GM12878 (cell line): ENCODE measurements around the gene XPC. TPM values are rescaled to one million over a fixed set of nuclear protein-coding genes. Genes with fewer than 3 reads are reported as not detected.

ENCODE experiments used
- ATAC-seq: fragments of 200-7000 bp; cut with Tn5 transposase; 3 replicates; pipeline ENCODE4 v1.9.1; 2020; ENCODE audit warnings: mild to moderate bottlenecking, moderate library complexity
- BruUV-seq: library from RNA; stranded (reverse); fragments of 400-500 nt; replicated peaks from 2 replicates; lab custom pipeline; 2021; lab: Mats Ljungman, UMichigan
- CTCF ChIA-PET: fragments of 300-600 bp; sonication (Branson Sonifier 250); formaldehyde crosslinking; extraction: SDS; loops from one replicate; lab custom pipeline; 2021; ENCODE audit warnings: inconsistent platforms; lab: Yijun Ruan, JAX
- POLR2A ChIA-PET: fragments of 350-600 bp; formaldehyde crosslinking; extraction: SDS; loops from one replicate; lab custom pipeline; 2021; ENCODE audit warnings: inconsistent platforms; lab: Charles Lee
- RAD21 ChIA-PET: fragments of 300-600 bp; sonication (Branson Sonifier 250); formaldehyde crosslinking; loops from one replicate; lab custom pipeline; 2023; ENCODE audit warnings: antibody characterized with exemption; ENCODE audit not compliant: unreplicated experiment; lab: Charles Lee
- SMC1A ChIA-PET: fragments of 300-600 bp; sonication (Branson Sonifier 250); formaldehyde crosslinking; loops from one replicate; lab custom pipeline; 2023; ENCODE audit not compliant: unreplicated experiment, uncharacterized antibody; lab: Charles Lee
- DNase-seq: peaks from one replicate; pipeline ENCODE4 v3.0.0-alpha.2; 2011; ENCODE audit warnings: low read depth, low spot score
- FAIRE-seq: peaks from 3 replicates; lab custom pipeline; 2011; peaks lifted over from hg19 to GRCh38; lab: Jason Lieb, UNC
- H2AFZ ChIP-seq: 2 replicates; pipeline ENCODE4 v1.6.0; 2011; ENCODE audit warnings: low read depth, low read length, control low read depth; ENCODE audit not compliant: control insufficient read depth
- H3K27ac ChIP-seq: 2 replicates; pipeline ENCODE4 v1.5.1; 2011; ENCODE audit warnings: control low read depth; ENCODE audit not compliant: control insufficient read depth, insufficient read depth
- H3K27me3 ChIP-seq, 2 experiments: replicated peaks in 1 of 2; 2 replicates each; pipeline versions ENCODE4 v1.6.0 to v1.6.1; 2011; ENCODE audit warnings: low read length in 1 of 2; ENCODE audit not compliant: control insufficient read depth in 2 of 2, insufficient read depth in 2 of 2
- H3K36me3 ChIP-seq, 2 experiments: 2 replicates each; pipeline ENCODE4 v1.5.1; 2011; ENCODE audit warnings: low read length in 1 of 2; ENCODE audit not compliant: control insufficient read depth in 2 of 2, insufficient read depth in 2 of 2
- H3K4me1 ChIP-seq: 2 replicates; pipeline ENCODE4 v1.6.1; 2011; ENCODE audit warnings: mild to moderate bottlenecking, low read length, moderate library complexity, mixed read lengths; ENCODE audit not compliant: control insufficient read depth, insufficient read depth
- H3K4me2 ChIP-seq: 2 replicates; pipeline ENCODE4 v1.6.0; 2011; ENCODE audit warnings: control low read depth; ENCODE audit not compliant: control insufficient read depth, insufficient read depth
- H3K4me3 ChIP-seq: fragments of 200-600 bp; sonication (generic); 2 replicates; pipeline ENCODE4 v1.5.1; 2016
- H3K79me2 ChIP-seq: 2 replicates; pipeline ENCODE4 v1.6.0; 2011; ENCODE audit warnings: low read length; ENCODE audit not compliant: control insufficient read depth, insufficient read depth
- H3K9ac ChIP-seq: 2 replicates; pipeline ENCODE4 v1.8.0; 2011; ENCODE audit warnings: low read length, control low read depth, mixed read lengths; ENCODE audit not compliant: control insufficient read depth, insufficient read depth
- H3K9me3 ChIP-seq: replicated peaks from 3 replicates; pipeline ENCODE4 v1.5.1; 2011; ENCODE audit warnings: mild to moderate bottlenecking, low read length; ENCODE audit not compliant: control insufficient read depth, insufficient read depth
- H4K20me1 ChIP-seq: 2 replicates; pipeline ENCODE4 v1.6.0; 2011; ENCODE audit not compliant: control insufficient read depth, insufficient read depth
- CREM ChIP-seq: IDR thresholded peaks from 2 replicates; pipeline ENCODE4 v1.6.1; 2014; ENCODE audit warnings: antibody characterized with exemption, low read depth
- EP300 ChIP-seq, 2 experiments: fragments of 150-350 bp in 1 of 2; IDR thresholded peaks; 2 replicates each; pipeline ENCODE4 v1.6.1; 2011 to 2012; ENCODE audit warnings: low read depth in 2 of 2, low read length in 2 of 2, borderline replicate concordance in 1 of 2, improper control_type of control experiment in 1 of 2, inconsistent platforms in 1 of 2; ENCODE audit not compliant: control insufficient read depth in 1 of 2
- ESRRA ChIP-seq: IDR thresholded peaks from 2 replicates; pipeline ENCODE4 v1.6.1; 2012; ENCODE audit warnings: mild to moderate bottlenecking, low read length, improper control_type of control experiment
- LARP7 ChIP-seq: fragments of 450-650 bp; IDR thresholded peaks from 2 replicates; pipeline ENCODE4 v1.6.1; 2017; ENCODE audit warnings: mild to moderate bottlenecking
- MTA2 ChIP-seq: fragments of 450-650 bp; IDR thresholded peaks from 2 replicates; pipeline ENCODE4 v1.6.1; 2016; ENCODE audit warnings: low read depth, mild to moderate bottlenecking, moderate library complexity
- NFIC ChIP-seq: IDR thresholded peaks from 2 replicates; pipeline ENCODE4 v1.6.1; 2012; ENCODE audit warnings: low read depth, mild to moderate bottlenecking, inconsistent platforms, low read length, moderate library complexity
- POLR2A ChIP-seq: IDR thresholded peaks from 2 replicates; pipeline ENCODE4 v1.6.1; 2011; ENCODE audit warnings: low read depth, mild to moderate bottlenecking, low read length
- RBBP5 ChIP-seq: fragments of 200-600 bp; sonication (generic); conservative IDR thresholded peaks from 2 replicates; pipeline ENCODE4 v1.6.1; 2016
- YY1 ChIP-seq: IDR thresholded peaks from 2 replicates; pipeline ENCODE4 v1.6.1; 2011; ENCODE audit warnings: low read depth, mild to moderate bottlenecking, low read length
- WGBS: methylation state at CpG from one replicate; pipeline ENCODE4 v1.1.6; 2016; ENCODE audit warnings: low lambda C conversion rate; ENCODE audit not compliant: insufficient replicate concordance, insufficient coverage; ENCODE audit errors: missing lambda C conversion rate; 5-methylcytosine and 5-hydroxymethylcytosine counted together
- in situ Hi-C: fragments of 300-500 bp; cut with MboI; formaldehyde crosslinking; loops from 9 replicates; pipeline ENCODE4 v1.14.3; 2018; ENCODE audit warnings: mixed read lengths
- intact Hi-C: fragments of 100-400 bp; cut with micrococcal nuclease; formaldehyde crosslinking; loops from one replicate; pipeline ENCODE4 v1.14.2; 2022; ENCODE audit not compliant: unreplicated experiment
- polyA plus RNA-seq, 11 experiments: library from polyadenylated mRNA; depleted of rRNA in 4 of 11; unstranded in 6 of 11; stranded (reverse) in 5 of 11; fragments of >200 nt; fragmentation: Nextera tagmentation in 4 of 11; fragmentation: Illumina TruSeq in 1 of 11; extraction: Ambion mirVana in 4 of 11; extraction: Trizol in 1 of 11; gene quantifications; 1 replicate in 1 of 11; 2 replicates in 10 of 11; pipeline versions ENCODE4 v1.2.1 to v1.2.3, GENCODE V29; 2011 to 2016; ENCODE audit warnings: inconsistent platforms in 2 of 11, missing spikeins in 2 of 11, low read depth in 1 of 11
- total RNA-seq, 4 experiments: library from RNA; depleted of rRNA in 3 of 4; stranded (reverse); fragments of >200 nt in 3 of 4; fragmentation: Illumina TruSeq in 1 of 4; extraction: Trizol in 1 of 4; gene quantifications; 2 replicates each; pipeline versions ENCODE4 v1.2.1 to v1.2.3, GENCODE V29; 2013 to 2021
- TF ChIP-seq, protein P1 (sequence below): fragments of 450-650 bp; IDR thresholded peaks from 2 replicates; pipeline ENCODE4 v1.6.1; 2017; ENCODE audit warnings: borderline replicate concordance
- TF ChIP-seq, protein P2 (sequence below): fragments of 450-650 bp; IDR thresholded peaks from 2 replicates; pipeline ENCODE4 v1.6.1; 2018; ENCODE audit warnings: mild to moderate bottlenecking, low read depth, moderate library complexity; ENCODE audit not compliant: partially characterized antibody

The XPC gene
- total and polyA plus RNA-seq, 10 of the 15 experiments (the other 5 are each of a cell fraction or from before 2014, with no cell fraction given) = 4.0 to 48.3 (median 29.8) TPM

DNA sequence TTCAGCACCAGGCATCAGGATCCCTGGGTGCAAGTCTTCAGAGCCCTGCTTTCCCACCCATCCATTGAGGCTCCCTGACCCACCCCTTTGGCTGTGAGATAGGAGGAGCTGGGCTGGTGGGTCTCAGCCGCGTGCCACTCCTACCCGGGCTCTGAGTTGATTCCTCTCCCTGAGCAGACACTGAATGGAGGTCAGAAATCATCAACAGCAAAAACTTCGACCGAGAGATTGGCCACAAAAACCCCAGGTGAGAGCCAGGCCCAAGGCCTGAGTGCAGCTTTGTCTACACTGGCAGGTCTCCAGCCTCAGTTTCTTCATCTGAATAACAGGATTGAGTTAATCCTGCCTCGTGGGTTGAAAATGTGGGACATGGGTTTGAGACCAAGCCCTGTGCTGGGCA is 45.7 kb downstream of the XPC start (continued):
- TF ChIP-seq YY1 (no peak), CREM (no peak)

DNA sequence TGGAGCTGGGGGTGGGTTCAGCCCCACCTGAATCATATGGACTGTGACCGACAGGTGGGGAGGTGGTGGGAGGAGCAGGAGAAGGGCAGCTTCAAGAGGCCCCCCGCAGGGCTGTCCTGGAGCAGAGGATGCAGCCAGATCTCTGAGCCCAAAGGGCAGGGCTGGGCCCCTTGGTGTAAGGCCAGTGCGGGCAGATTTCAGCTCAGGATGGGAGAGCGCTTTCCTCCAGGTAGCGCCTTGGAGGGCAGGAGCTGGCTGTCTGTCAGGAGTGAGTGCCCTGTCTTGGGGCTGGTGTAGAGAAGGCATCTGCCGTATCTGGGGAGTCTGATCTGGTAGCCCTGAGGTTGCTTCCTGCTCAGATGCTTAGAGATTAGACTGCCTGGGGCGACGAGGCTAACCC is 46.3 kb downstream of the XPC start:
- no peaks in the 10 kb centered on the region for H3K9me3 ChIP-seq
- 0 out of 2 replicates have a peak, but pooled peaks have one; percentile 13 for TF ChIP-seq POLR2A
- no peak for TF ChIP-seq ESRRA
- H3K27ac ChIP-seq = no peak overlapping the region
- H2AFZ ChIP-seq = no peak overlapping the region
- intact Hi-C loops (no loop called here), in situ Hi-C loops (no loop called here)
- H3K79me2 ChIP-seq = peaks cover 13% of the 10 kb centered on the region
- ATAC-seq (no peak), FAIRE-seq (no peak), DNase-seq (no peak)
- POLR2A ChIA-PET = no interaction called here
- CTCF ChIA-PET = interaction anchor here (1.4 kb wide), 1 partner anchor 43 kb away, joined by 4 read pairs; no protein-coding TSS in a partner anchor
- BruUV-seq = no TSS peak
- H3K4me1 ChIP-seq = no peaks in the 10 kb centered on the region
- SMC1A ChIA-PET = no interaction called here
- WGBS = 88% methylated on average over 8 of the region's 8 CpGs
- no peaks in the 10 kb centered on the region for H3K27me3 ChIP-seq
- no peaks in the 10 kb centered on the region for H4K20me1 ChIP-seq
- peaks cover 27 to 30% of the 10 kb centered on the region in 2 experiments for H3K36me3 ChIP-seq
- no peak overlapping the region for H3K4me2 ChIP-seq
- RAD21 ChIA-PET = no interaction called here
- H3K9ac ChIP-seq = no peak overlapping the region
- no peak overlapping the region for H3K4me3 ChIP-seq

DNA sequence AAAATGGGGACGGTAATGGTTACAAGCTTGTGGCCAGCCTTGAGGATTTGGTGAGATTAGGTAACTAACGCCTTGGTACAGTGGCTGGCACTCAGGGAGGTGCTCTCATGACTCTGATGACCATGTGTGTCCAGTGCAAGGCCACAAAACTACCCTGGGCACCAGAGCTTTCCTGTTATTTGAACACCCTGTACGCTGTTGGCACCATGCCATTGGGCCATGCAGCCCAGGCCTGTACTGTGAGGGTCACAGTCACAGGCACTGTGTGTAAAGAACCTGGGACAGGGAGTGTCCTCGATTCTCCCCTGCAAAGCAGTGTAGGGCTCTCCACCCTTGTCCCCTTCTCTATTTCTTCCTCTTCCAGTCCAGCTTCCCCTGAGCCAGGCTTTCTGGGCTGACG is 47.3 kb downstream of the XPC start:
- peaks cover 21% of the 10 kb centered on the region for H3K79me2 ChIP-seq
- no peaks in the 10 kb centered on the region for H3K9me3 ChIP-seq
- no peak overlapping the region for H3K4me3 ChIP-seq
- ATAC-seq (no peak), DNase-seq (no peak), FAIRE-seq (no peak)
- H4K20me1 ChIP-seq = no peaks in the 10 kb centered on the region
- 86% methylated on average over 5 of the region's 5 CpGs for WGBS
- H3K4me2 ChIP-seq = no peak overlapping the region
- in situ Hi-C loops (no loop called here), intact Hi-C loops (no loop called here)
- H3K27me3 ChIP-seq = no peaks in the 10 kb centered on the region
- H3K36me3 ChIP-seq = peaks cover 27 to 30% of the 10 kb centered on the region in 2 experiments
- no peak overlapping the region for H2AFZ ChIP-seq
- ChIA-PET SMC1A (no interaction called here), CTCF (interaction anchor here (0.6 to 1.4 kb wide), 2 partner anchors 44 to 72 kb away, joined by 4 read pairs; no protein-coding TSS in a partner anchor), POLR2A (interaction anchor here (0.9 kb wide), 1 partner anchor 12 kb away, joined by 3 read pairs; no protein-coding TSS in a partner anchor), RAD21 (no interaction called here)
- BruUV-seq = no TSS peak
- H3K4me1 ChIP-seq = peaks cover 5% of the 10 kb centered on the region
- no peak overlapping the region for H3K27ac ChIP-seq
- H3K9ac ChIP-seq = no peak overlapping the region
- no peak for TF ChIP-seq LARP7
- TF ChIP-seq RBBP5 = no peak
- TF ChIP-seq, protein P1, sequence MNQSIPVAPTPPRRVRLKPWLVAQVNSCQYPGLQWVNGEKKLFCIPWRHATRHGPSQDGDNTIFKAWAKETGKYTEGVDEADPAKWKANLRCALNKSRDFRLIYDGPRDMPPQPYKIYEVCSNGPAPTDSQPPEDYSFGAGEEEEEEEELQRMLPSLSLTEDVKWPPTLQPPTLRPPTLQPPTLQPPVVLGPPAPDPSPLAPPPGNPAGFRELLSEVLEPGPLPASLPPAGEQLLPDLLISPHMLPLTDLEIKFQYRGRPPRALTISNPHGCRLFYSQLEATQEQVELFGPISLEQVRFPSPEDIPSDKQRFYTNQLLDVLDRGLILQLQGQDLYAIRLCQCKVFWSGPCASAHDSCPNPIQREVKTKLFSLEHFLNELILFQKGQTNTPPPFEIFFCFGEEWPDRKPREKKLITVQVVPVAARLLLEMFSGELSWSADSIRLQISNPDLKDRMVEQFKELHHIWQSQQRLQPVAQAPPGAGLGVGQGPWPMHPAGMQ = no peak
- TF ChIP-seq NFIC = no peak
- TF ChIP-seq, protein P2, sequence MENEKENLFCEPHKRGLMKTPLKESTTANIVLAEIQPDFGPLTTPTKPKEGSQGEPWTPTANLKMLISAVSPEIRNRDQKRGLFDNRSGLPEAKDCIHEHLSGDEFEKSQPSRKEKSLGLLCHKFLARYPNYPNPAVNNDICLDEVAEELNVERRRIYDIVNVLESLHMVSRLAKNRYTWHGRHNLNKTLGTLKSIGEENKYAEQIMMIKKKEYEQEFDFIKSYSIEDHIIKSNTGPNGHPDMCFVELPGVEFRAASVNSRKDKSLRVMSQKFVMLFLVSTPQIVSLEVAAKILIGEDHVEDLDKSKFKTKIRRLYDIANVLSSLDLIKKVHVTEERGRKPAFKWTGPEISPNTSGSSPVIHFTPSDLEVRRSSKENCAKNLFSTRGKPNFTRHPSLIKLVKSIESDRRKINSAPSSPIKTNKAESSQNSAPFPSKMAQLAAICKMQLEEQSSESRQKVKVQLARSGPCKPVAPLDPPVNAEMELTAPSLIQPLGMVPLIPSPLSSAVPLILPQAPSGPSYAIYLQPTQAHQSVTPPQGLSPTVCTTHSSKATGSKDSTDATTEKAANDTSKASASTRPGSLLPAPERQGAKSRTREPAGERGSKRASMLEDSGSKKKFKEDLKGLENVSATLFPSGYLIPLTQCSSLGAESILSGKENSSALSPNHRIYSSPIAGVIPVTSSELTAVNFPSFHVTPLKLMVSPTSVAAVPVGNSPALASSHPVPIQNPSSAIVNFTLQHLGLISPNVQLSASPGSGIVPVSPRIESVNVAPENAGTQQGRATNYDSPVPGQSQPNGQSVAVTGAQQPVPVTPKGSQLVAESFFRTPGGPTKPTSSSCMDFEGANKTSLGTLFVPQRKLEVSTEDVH = no peak
- no peak for TF ChIP-seq MTA2
- TF ChIP-seq EP300 (IDR thresholded peaks at IDR 0.05; ENCODE audit: borderline replicate concordance in 1 of 2, control insufficient read depth in 1 of 2, low read depth in 2 of 2, low read length in 2 of 2) = no peak
